RWPE1 (cell line): Measurements from ENCODE around the gene CHMP4A.

ENCODE experiments used
- CTCF ChIA-PET: fragments of 350-600 bp; sonication (Branson Sonifier 250); formaldehyde crosslinking; extraction: SDS; loops from one replicate; lab custom pipeline; 2021; lab: Yijun Ruan, JAX
- POLR2A ChIA-PET: fragments of 400-600 bp; formaldehyde crosslinking; extraction: SDS; loops from one replicate; lab custom pipeline; 2020; ENCODE audit warnings: antibody characterized with exemption; ENCODE audit not compliant: low non-redundant PET; lab: Yijun Ruan, JAX
- DNase-seq: peaks from one replicate; pipeline ENCODE4 v3.0.0; 2012; ENCODE audit warnings: low spot score
- H3K27ac ChIP-seq: fragments of 450-650 bp; 2 replicates; pipeline ENCODE4 v1.5.1; 2017
- TF ChIP-seq, protein P1 (sequence below): fragments of 450-650 bp; conservative IDR thresholded peaks from 2 replicates; pipeline ENCODE4 v1.5.1; 2017; ENCODE audit warnings: low read depth, mild to moderate bottlenecking

The CHMP4A gene

GRCh38 chr14:24160499-24160849 lies 52.8 kb downstream of the CHMP4A start:
- DNase-seq = no peak
- POLR2A ChIA-PET = interaction anchor here (1.2 to 1.3 kb wide), 2 partner anchors 11 to 46 kb away, joined by 4 read pairs; partner anchors contain the start of gene DCAF11
- TF ChIP-seq, protein P1, sequence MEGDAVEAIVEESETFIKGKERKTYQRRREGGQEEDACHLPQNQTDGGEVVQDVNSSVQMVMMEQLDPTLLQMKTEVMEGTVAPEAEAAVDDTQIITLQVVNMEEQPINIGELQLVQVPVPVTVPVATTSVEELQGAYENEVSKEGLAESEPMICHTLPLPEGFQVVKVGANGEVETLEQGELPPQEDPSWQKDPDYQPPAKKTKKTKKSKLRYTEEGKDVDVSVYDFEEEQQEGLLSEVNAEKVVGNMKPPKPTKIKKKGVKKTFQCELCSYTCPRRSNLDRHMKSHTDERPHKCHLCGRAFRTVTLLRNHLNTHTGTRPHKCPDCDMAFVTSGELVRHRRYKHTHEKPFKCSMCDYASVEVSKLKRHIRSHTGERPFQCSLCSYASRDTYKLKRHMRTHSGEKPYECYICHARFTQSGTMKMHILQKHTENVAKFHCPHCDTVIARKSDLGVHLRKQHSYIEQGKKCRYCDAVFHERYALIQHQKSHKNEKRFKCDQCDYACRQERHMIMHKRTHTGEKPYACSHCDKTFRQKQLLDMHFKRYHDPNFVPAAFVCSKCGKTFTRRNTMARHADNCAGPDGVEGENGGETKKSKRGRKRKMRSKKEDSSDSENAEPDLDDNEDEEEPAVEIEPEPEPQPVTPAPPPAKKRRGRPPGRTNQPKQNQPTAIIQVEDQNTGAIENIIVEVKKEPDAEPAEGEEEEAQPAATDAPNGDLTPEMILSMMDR = no peak
- CTCF ChIA-PET = interaction anchor here (0.6 to 2.0 kb wide), 12 partner anchors 9 to 102 kb away, joined by 3 to 10 read pairs (median 4); partner anchors contain the start of genes PSME1, PSME2 and RNF31
- peak overlapping the region; percentile 90 for H3K27ac ChIP-seq

DNA sequence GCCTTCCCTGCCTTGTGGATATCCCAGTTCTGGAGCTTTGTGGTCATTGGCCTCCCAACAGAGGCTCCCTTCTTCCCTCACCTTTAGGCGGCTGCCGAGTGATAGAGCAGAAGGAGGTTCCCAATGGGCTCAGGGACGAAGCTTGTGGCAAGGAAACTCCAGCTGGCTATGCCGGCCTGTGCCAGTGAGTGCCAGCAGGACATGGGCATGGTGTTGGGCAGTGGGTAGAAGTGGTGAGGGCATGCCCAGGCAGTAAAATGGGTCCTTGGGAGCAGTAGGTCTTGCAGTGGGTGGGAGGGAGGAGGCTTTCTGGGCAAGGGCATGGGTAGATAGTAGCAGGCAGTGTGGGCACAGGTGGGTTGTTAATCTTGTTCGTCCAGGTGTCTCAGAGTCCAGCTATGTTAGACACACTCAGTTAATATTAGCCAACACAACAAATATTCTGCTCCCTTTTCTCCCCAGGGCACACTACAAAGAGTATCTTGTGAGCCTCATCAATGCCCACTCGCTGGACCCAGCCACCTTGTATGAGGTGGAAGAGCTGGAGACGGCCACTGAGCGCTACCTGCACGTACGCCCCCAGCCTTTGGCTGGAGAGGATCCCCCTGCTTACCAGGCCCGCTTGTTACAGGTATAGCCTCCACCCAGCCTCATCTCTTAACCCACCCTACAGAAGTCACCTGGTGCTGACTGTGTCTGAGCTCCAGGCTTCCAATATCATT lies 53.4 kb downstream of the CHMP4A start:
- H3K27ac ChIP-seq = peak overlapping the region; percentile 90
- CTCF ChIA-PET = interaction anchor here (0.6 to 2.0 kb wide), 6 partner anchors 8 to 54 kb away, joined by 3 to 10 read pairs (median 6); partner anchors contain the start of genes PSME1, PSME2 and RNF31
- POLR2A ChIA-PET = no interaction called here
- TF ChIP-seq, protein P1 = no peak
- DNase-seq = no peak
